B cell (primary cell): ENCODE measurements around the gene ATP8A2.

Experiments used
- CTCF ChIP-seq: fragments of 200-600 bp; IDR thresholded peaks from one replicate; pipeline ENCODE4 v1.8.0; 2022; ENCODE audit warnings: antibody characterized with exemption, mild to moderate bottlenecking
- EZH2 ChIP-seq: IDR thresholded peaks from 2 replicates; pipeline ENCODE4 v1.6.1; 2012; ENCODE audit warnings: borderline replicate concordance, low read depth, mild to moderate bottlenecking, moderate library complexity, low read length; ENCODE audit not compliant: insufficient read depth, poor library complexity, severe bottlenecking

GRCh38 chr13:25619897-25620296 lies 248.1 kb downstream of the ATP8A2 start:
- TF ChIP-seq CTCF: no peak
- TF ChIP-seq EZH2: no peak
